Fibroblast of the aortic adventitia (primary cell): ENCODE data around the gene ADAMTS13. TPM values are rescaled to one million over a fixed set of nuclear protein-coding genes. Genes with fewer than 3 reads are reported as not detected.

Experiments
- DNase-seq: peaks from one replicate; pipeline ENCODE4 v3.0.0-alpha.2; 2010; ENCODE audit warnings: low read depth
- H3K4me3 ChIP-seq: 2 replicates; pipeline ENCODE4 v1.5.1; 2011; ENCODE audit warnings: low read depth, mild to moderate bottlenecking, control low read depth, low read length, moderate library complexity
- CTCF ChIP-seq: IDR thresholded peaks from 2 replicates; pipeline ENCODE4 v1.5.1; 2011; ENCODE audit warnings: mild to moderate bottlenecking, low read length, control low read depth, inconsistent platforms; ENCODE audit not compliant: insufficient read depth
- total RNA-seq: library from RNA; depleted of rRNA; stranded (reverse); fragments of >200 nt; gene quantifications from 2 replicates; pipeline ENCODE4 v1.2.3, GENCODE V29; 2012; ENCODE audit warnings: low replicate concordance

ADAMTS13 gene
- total RNA-seq, 1 donor, result 1.4 TPM

GRCh38 chr9:133393399-133393798 lies 28.8 kb upstream of the ADAMTS13 start:
- no peak overlapping the region for H3K4me3 ChIP-seq
- no peak for DNase-seq
- no peak for TF ChIP-seq CTCF

- DNase-seq, result no peak
- H3K4me3 ChIP-seq, result no peak overlapping the region
- no peak for TF ChIP-seq CTCF
These were observed 27.4 kb upstream of the ADAMTS13 start for GRCh38 chr9:133394687-133395271.

GRCh38 chr9:133396952-133397351 lies 25.2 kb upstream of the ADAMTS13 start:
- DNase-seq, result no peak
- no peak overlapping the region for H3K4me3 ChIP-seq
- TF ChIP-seq CTCF, result no peak

GRCh38 chr9:133397370-133397769 lies 24.8 kb upstream of the ADAMTS13 start:
- no peak for DNase-seq
- H3K4me3 ChIP-seq, result no peak overlapping the region
- no peak for TF ChIP-seq CTCF

GRCh38 chr9:133397895-133398294 lies 24.3 kb upstream of the ADAMTS13 start:
- H3K4me3 ChIP-seq, result no peak overlapping the region

GRCh38 chr9:133400292-133400691 lies 21.9 kb upstream of the ADAMTS13 start:
- no peak for TF ChIP-seq CTCF
- no peak overlapping the region for H3K4me3 ChIP-seq
- no peak for DNase-seq

More at GRCh38 chr9:133397895-133398294, 24.3 kb upstream of the ADAMTS13 start:
- TF ChIP-seq CTCF, result no peak
- DNase-seq, result no peak

GRCh38 chr9:133401588-133401987 lies 20.6 kb upstream of the ADAMTS13 start:
- H3K4me3 ChIP-seq, result no peak overlapping the region
- TF ChIP-seq CTCF, result no peak
- no peak for DNase-seq
